Endothelial cell of umbilical vein (primary cell): ENCODE measurements around the gene MORC3.

Experiments used
- EZH2 ChIP-seq: IDR thresholded peaks from 2 replicates; pipeline ENCODE4 v1.6.1; 2012; ENCODE audit warnings: borderline replicate concordance, low read depth, mild to moderate bottlenecking, moderate library complexity, low read length, inconsistent platforms; ENCODE audit not compliant: severe bottlenecking
- FOS ChIP-seq: IDR thresholded peaks from 2 replicates; pipeline ENCODE4 v1.6.1; 2011; ENCODE audit warnings: mild to moderate bottlenecking, low read length, moderate library complexity, borderline replicate concordance; ENCODE audit not compliant: insufficient read depth
- GATA2 ChIP-seq: IDR thresholded peaks from 2 replicates; pipeline ENCODE4 v1.7.0; 2011; ENCODE audit warnings: low read depth, mild to moderate bottlenecking, moderate library complexity, mixed read lengths, low read length; ENCODE audit not compliant: insufficient read length, insufficient read depth
- JUN ChIP-seq: IDR thresholded peaks from 2 replicates; pipeline ENCODE4 v1.6.1; 2011; ENCODE audit warnings: borderline replicate concordance, low read depth; ENCODE audit not compliant: insufficient read length, insufficient read depth
- MYC ChIP-seq: IDR thresholded peaks from one replicate; pipeline ENCODE4 v1.6.1; 2011; ENCODE audit warnings: mild to moderate bottlenecking, low read depth, low read length
- POLR2A ChIP-seq: IDR thresholded peaks from 2 replicates; pipeline ENCODE4 v1.6.1; 2012; ENCODE audit warnings: low read depth, mild to moderate bottlenecking, control low read depth, low read length
- POLR2AphosphoS5 ChIP-seq: IDR thresholded peaks from 2 replicates; pipeline ENCODE4 v1.6.1; 2012; ENCODE audit warnings: low read depth, mild to moderate bottlenecking, control low read depth, low read length, moderate library complexity; ENCODE audit not compliant: insufficient read depth
- TF ChIP-seq, protein P1 (sequence below), 2 donors: IDR thresholded peaks; 1 replicate in 1 of 2; 2 replicates in 1 of 2; pipeline ENCODE4 v1.5.1; 2011; ENCODE audit warnings: low read length in 2 of 2, mild to moderate bottlenecking in 2 of 2, moderate library complexity in 2 of 2, control low read depth in 1 of 2, inconsistent platforms in 1 of 2, low read depth in 1 of 2; ENCODE audit not compliant: insufficient read depth in 1 of 2; ENCODE audit errors: extremely low read depth in 1 of 2
- TF ChIP-seq, protein P2 (sequence below): IDR thresholded peaks from 2 replicates; pipeline ENCODE4 v1.6.1; 2011; ENCODE audit not compliant: insufficient read depth, insufficient read length

DNA sequence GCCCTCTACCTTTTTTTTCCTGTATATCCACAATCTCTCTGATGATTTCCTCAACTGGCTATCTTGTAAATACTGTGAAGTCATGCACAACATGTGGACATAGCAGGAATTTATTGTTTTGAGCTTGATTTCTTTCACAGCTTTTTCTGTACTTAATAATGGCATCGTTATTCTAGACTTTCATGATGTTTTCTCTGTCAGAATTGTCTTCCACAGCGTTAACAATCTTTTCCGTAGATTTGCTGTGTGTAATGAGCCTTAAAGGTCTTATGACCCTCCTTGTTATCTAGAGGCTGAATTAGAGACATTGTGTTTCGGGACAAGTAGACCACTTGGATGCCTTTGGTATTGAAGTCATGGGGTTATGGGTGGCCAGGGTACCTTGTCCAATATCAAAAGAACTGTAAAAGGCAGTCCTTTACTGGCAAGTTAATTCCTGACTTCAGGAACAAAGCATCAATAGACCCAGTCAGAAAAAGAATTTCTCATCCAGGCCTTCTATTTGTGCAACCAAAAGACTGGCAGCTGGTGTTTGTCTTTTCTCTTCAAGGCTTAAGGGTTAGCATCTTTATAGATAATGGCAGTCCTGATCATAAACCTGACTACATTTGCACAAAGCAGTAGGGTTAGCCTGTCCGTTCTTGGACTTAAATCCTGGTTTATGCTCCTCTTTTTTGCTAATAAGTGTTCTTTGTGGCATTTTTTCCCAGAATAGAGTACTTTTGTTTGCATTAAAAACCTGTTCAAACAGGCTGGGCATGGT lies 35.1 kb downstream of the MORC3 start:
- TF ChIP-seq, protein P1, sequence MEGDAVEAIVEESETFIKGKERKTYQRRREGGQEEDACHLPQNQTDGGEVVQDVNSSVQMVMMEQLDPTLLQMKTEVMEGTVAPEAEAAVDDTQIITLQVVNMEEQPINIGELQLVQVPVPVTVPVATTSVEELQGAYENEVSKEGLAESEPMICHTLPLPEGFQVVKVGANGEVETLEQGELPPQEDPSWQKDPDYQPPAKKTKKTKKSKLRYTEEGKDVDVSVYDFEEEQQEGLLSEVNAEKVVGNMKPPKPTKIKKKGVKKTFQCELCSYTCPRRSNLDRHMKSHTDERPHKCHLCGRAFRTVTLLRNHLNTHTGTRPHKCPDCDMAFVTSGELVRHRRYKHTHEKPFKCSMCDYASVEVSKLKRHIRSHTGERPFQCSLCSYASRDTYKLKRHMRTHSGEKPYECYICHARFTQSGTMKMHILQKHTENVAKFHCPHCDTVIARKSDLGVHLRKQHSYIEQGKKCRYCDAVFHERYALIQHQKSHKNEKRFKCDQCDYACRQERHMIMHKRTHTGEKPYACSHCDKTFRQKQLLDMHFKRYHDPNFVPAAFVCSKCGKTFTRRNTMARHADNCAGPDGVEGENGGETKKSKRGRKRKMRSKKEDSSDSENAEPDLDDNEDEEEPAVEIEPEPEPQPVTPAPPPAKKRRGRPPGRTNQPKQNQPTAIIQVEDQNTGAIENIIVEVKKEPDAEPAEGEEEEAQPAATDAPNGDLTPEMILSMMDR (IDR thresholded peaks at IDR 0.05; ENCODE audit: extremely low read depth in 1 of 2, insufficient read depth in 1 of 2, low read depth in 1 of 2, low read length in 2 of 2) = no peak
- TF ChIP-seq, protein P2, sequence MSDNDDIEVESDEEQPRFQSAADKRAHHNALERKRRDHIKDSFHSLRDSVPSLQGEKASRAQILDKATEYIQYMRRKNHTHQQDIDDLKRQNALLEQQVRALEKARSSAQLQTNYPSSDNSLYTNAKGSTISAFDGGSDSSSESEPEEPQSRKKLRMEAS = no peak
- no peak for TF ChIP-seq POLR2A
- TF ChIP-seq EZH2 = no peak
- no peak for TF ChIP-seq FOS
- TF ChIP-seq GATA2 = no peak
- no peak for TF ChIP-seq POLR2AphosphoS5
- no peak for TF ChIP-seq MYC
- no peak for TF ChIP-seq JUN
